Endodermal cell (in vitro differentiated cells): ENCODE measurements around the gene ARAP3. TPM values are rescaled to one million over a fixed set of nuclear protein-coding genes. Genes with fewer than 3 reads are reported as not detected.

Experiments used
- DNase-seq: peaks from one replicate; pipeline ENCODE4 v3.0.0-alpha.2; 2017
- H3K27ac ChIP-seq: 2 replicates; pipeline ENCODE4 v1.5.1; 2013; ENCODE audit warnings: mild to moderate bottlenecking, low read depth, low read length, moderate library complexity
- H3K27me3 ChIP-seq: 2 replicates; pipeline ENCODE4 v1.6.1; 2013; ENCODE audit warnings: mild to moderate bottlenecking, low read length, moderate library complexity; ENCODE audit not compliant: insufficient read depth, control insufficient read depth, poor library complexity, severe bottlenecking
- H3K36me3 ChIP-seq: 2 replicates; pipeline ENCODE4 v1.7.0; 2013; ENCODE audit warnings: mild to moderate bottlenecking, low read length, moderate library complexity; ENCODE audit not compliant: control insufficient read depth, insufficient read depth
- H3K4me1 ChIP-seq: one replicate; pipeline ENCODE4 v1.7.0; 2013; ENCODE audit warnings: low read length; ENCODE audit not compliant: control insufficient read depth, insufficient read depth
- H3K4me3 ChIP-seq: 2 replicates; pipeline ENCODE4 v1.5.1; 2013; ENCODE audit warnings: mild to moderate bottlenecking, low read length, moderate library complexity
- H3K9ac ChIP-seq: 2 replicates; pipeline ENCODE4 v1.6.1; 2013; ENCODE audit warnings: mild to moderate bottlenecking, low read length, moderate library complexity; ENCODE audit not compliant: poor library complexity, severe bottlenecking; ENCODE audit errors: extremely low read depth
- H3K9me3 ChIP-seq: 2 replicates; pipeline ENCODE4 v1.6.1; 2013; ENCODE audit warnings: mild to moderate bottlenecking, low read length, moderate library complexity; ENCODE audit not compliant: control insufficient read depth
- H3K27ac Mint-ChIP-seq: 2 replicates; pipeline ENCODE4 v1.8.0; 2020; ENCODE audit warnings: mixed read lengths
- H3K27me3 Mint-ChIP-seq: 2 replicates; pipeline ENCODE4 v1.8.0; 2021; ENCODE audit warnings: mild to moderate bottlenecking, mixed read lengths; ENCODE audit not compliant: insufficient read depth
- H3K36me3 Mint-ChIP-seq: 2 replicates; pipeline ENCODE4 v1.8.0; 2020; ENCODE audit warnings: low read depth, mixed read lengths
- H3K4me1 Mint-ChIP-seq: 2 replicates; pipeline ENCODE4 v1.8.0; 2020; ENCODE audit warnings: mixed read lengths
- H3K4me3 Mint-ChIP-seq: 2 replicates; pipeline ENCODE4 v1.8.0; 2020; ENCODE audit warnings: mild to moderate bottlenecking, moderate library complexity, mixed read lengths
- H3K9me3 Mint-ChIP-seq: 2 replicates; pipeline ENCODE4 v1.8.0; 2020; ENCODE audit warnings: mild to moderate bottlenecking, mixed read lengths
- WGBS, 2 experiments: methylation state at CpG; one replicate each; pipeline versions ENCODE4 v1.1.5 to v1.1.7; 2013; ENCODE audit warnings: missing lambda C conversion rate in 2 of 2, mixed read lengths in 1 of 2; ENCODE audit not compliant: insufficient coverage in 1 of 2, insufficient read length in 1 of 2; 5-methylcytosine and 5-hydroxymethylcytosine counted together
- total RNA-seq, 2 donors: library from RNA; stranded (reverse); fragmentation: NEBNext Ultra II Directional in 1 of 2; extraction: Animal tissue kit (Norgen Biotek cat#: 25700) in 1 of 2; gene quantifications; 2 replicates in 1 of 2; 3 replicates in 1 of 2; pipeline ENCODE4 v1.2.1, GENCODE V29; 2021
- TF ChIP-seq, protein P1 (sequence below): fragments of 200-600 bp; sonication (generic); conservative IDR thresholded peaks from 2 replicates; pipeline ENCODE4 v1.5.0; 2021; ENCODE audit warnings: antibody characterized with exemption, mild to moderate bottlenecking

ARAP3 gene
- total RNA-seq, 2 donors from 2014 or later = 32.5 to 41.3 TPM

- Mint-ChIP-seq H3K27ac (no peak overlapping the region), H3K9me3 (peaks cover under 1% of the 10 kb centered on the region), H3K4me1 (peaks cover 10% of the 10 kb centered on the region), H3K4me3 (no peak overlapping the region), H3K36me3 (peaks cover 34% of the 10 kb centered on the region), H3K27me3 (no peaks in the 10 kb centered on the region)
- WGBS, 2 experiments = 89 to 92% methylated on average over 9 to 15 of the region's 19 CpGs
- peak; percentile 57 for DNase-seq
- TF ChIP-seq, protein P1, sequence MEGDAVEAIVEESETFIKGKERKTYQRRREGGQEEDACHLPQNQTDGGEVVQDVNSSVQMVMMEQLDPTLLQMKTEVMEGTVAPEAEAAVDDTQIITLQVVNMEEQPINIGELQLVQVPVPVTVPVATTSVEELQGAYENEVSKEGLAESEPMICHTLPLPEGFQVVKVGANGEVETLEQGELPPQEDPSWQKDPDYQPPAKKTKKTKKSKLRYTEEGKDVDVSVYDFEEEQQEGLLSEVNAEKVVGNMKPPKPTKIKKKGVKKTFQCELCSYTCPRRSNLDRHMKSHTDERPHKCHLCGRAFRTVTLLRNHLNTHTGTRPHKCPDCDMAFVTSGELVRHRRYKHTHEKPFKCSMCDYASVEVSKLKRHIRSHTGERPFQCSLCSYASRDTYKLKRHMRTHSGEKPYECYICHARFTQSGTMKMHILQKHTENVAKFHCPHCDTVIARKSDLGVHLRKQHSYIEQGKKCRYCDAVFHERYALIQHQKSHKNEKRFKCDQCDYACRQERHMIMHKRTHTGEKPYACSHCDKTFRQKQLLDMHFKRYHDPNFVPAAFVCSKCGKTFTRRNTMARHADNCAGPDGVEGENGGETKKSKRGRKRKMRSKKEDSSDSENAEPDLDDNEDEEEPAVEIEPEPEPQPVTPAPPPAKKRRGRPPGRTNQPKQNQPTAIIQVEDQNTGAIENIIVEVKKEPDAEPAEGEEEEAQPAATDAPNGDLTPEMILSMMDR = no peak
- H3K4me3 ChIP-seq = no peak overlapping the region
- no peaks in the 10 kb centered on the region for H3K4me1 ChIP-seq
- peak overlapping the region; percentile 89 for H3K27ac ChIP-seq
- H3K36me3 ChIP-seq = peaks cover 7% of the 10 kb centered on the region
- H3K27me3 ChIP-seq = no peaks in the 10 kb centered on the region
- no peaks in the 10 kb centered on the region for H3K9me3 ChIP-seq
- H3K9ac ChIP-seq = no peak overlapping the region
Observed at GRCh38 chr5:141672841-141673813, 8.9 kb downstream of the ARAP3 start.

GRCh38 chr5:141672071-141672840 lies 9.8 kb downstream of the ARAP3 start:
- no peak overlapping the region for H3K4me3 ChIP-seq
- Mint-ChIP-seq H3K27me3 (no peaks in the 10 kb centered on the region), H3K4me1 (peaks cover 8% of the 10 kb centered on the region), H3K4me3 (no peak overlapping the region), H3K9me3 (no peaks in the 10 kb centered on the region), H3K27ac (no peak overlapping the region), H3K36me3 (peaks cover 29% of the 10 kb centered on the region)
- TF ChIP-seq, protein P1 = no peak
- DNase-seq = no peak
- H3K9me3 ChIP-seq = no peaks in the 10 kb centered on the region
- WGBS, 2 experiments = 94 to 97% methylated on average over 11 to 23 of the region's 23 CpGs
- peaks cover 7% of the 10 kb centered on the region for H3K36me3 ChIP-seq
- H3K4me1 ChIP-seq = no peaks in the 10 kb centered on the region
- no peaks in the 10 kb centered on the region for H3K27me3 ChIP-seq
- no peak overlapping the region for H3K9ac ChIP-seq
- H3K27ac ChIP-seq = no peak overlapping the region

DNA sequence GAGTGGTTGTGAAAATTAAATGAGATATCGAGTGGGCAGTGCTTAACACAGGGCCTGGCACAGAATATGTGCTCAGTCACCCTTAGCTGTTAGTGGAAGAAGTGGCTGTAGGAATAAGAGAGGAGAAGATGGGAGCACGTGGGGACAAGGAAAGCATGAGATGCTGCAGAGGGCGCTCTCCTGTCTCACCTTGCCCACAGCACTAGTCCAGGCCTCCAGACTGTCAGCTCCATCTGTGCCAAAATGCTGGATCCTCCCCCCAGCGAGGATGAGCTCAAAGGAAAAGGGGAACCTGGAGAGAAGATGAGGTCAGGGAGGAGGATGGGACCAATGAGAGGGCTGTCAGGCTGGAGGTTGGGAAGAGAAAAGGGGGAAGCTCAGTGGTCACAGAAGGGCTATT lies 12.5 kb downstream of the ARAP3 start:
- H3K27me3 Mint-ChIP-seq = no peaks in the 10 kb centered on the region
- peak; percentile 71 for DNase-seq
- no peak overlapping the region for H3K27ac Mint-ChIP-seq
- H3K36me3 Mint-ChIP-seq = peaks cover 32% of the 10 kb centered on the region
- H3K4me3 Mint-ChIP-seq = no peak overlapping the region
- no peak overlapping the region for H3K27ac ChIP-seq
- H3K4me1 ChIP-seq = no peaks in the 10 kb centered on the region
- no peaks in the 10 kb centered on the region for H3K27me3 ChIP-seq
- WGBS, 2 experiments = 72% methylated on average over 4 of the region's 4 CpGs; no CpG with 5 or more reads in 1 of the 2 experiments
- no peak overlapping the region for H3K9ac ChIP-seq
- H3K9me3 Mint-ChIP-seq = no peaks in the 10 kb centered on the region
- H3K9me3 ChIP-seq = no peaks in the 10 kb centered on the region
- H3K36me3 ChIP-seq = no peaks in the 10 kb centered on the region
- H3K4me1 Mint-ChIP-seq = peaks cover 7% of the 10 kb centered on the region
- TF ChIP-seq, protein P1 = peak; percentile 60
- no peak overlapping the region for H3K4me3 ChIP-seq
